Bronchial epithelial cell (primary cell): ENCODE results near the gene PEX14. TPM values are rescaled to one million over a fixed set of nuclear protein-coding genes. Genes with fewer than 3 reads are reported as not detected.

ENCODE experiments used
- DNase-seq: peaks from one replicate; pipeline ENCODE4 v3.0.0-alpha.2; 2010; ENCODE audit warnings: low read depth
- FAIRE-seq: peaks from 2 replicates; lab custom pipeline; 2011; peaks lifted over from hg19 to GRCh38; lab: Jason Lieb, UNC
- H3K27me3 ChIP-seq: 2 replicates; pipeline ENCODE4 v1.5.1; 2011; ENCODE audit warnings: low read length; ENCODE audit not compliant: control insufficient read depth, insufficient read depth
- H3K36me3 ChIP-seq: 2 replicates; pipeline ENCODE4 v1.5.1; 2011; ENCODE audit warnings: low read length; ENCODE audit not compliant: control insufficient read depth, insufficient read depth
- H3K4me3 ChIP-seq: 2 replicates; pipeline ENCODE4 v1.5.1; 2011; ENCODE audit warnings: mild to moderate bottlenecking, low read depth, low read length, control low read depth
- CTCF ChIP-seq: IDR thresholded peaks from 2 replicates; pipeline ENCODE4 v1.5.1; 2011; ENCODE audit warnings: mild to moderate bottlenecking, moderate library complexity, low read length, control low read depth, inconsistent platforms; ENCODE audit not compliant: insufficient read depth, severe bottlenecking
- total RNA-seq: library from RNA; depleted of rRNA; stranded (reverse); fragments of >200 nt; gene quantifications from 2 replicates; pipeline ENCODE4 v1.2.1, GENCODE V29; 2014

PEX14 gene
- total RNA-seq, 1 donor from 2014 or later: 8.7 TPM

- TF ChIP-seq CTCF: no peak
- DNase-seq (no peak), FAIRE-seq (peak; percentile 64)
- peaks cover 5% of the 10 kb centered on the region for H3K36me3 ChIP-seq
- no peak overlapping the region for H3K4me3 ChIP-seq
- H3K27me3 ChIP-seq: no peaks in the 10 kb centered on the region
Observed at GRCh38 chr1:10665930-10666850, 191.4 kb downstream of the PEX14 start.

GRCh38 chr1:10667861-10668761 lies 193.4 kb downstream of the PEX14 start:
- H3K27me3 ChIP-seq: no peaks in the 10 kb centered on the region
- H3K4me3 ChIP-seq: no peak overlapping the region
- DNase-seq (no peak), FAIRE-seq (no peak)
- H3K36me3 ChIP-seq: peaks cover 5% of the 10 kb centered on the region
- no peak for TF ChIP-seq CTCF

GRCh38 chr1:10669570-10669969 lies 194.8 kb downstream of the PEX14 start:
- no peak overlapping the region for H3K4me3 ChIP-seq
- DNase-seq (no peak), FAIRE-seq (no peak)
- H3K36me3 ChIP-seq: peaks cover 5% of the 10 kb centered on the region
- TF ChIP-seq CTCF: no peak
- H3K27me3 ChIP-seq: no peaks in the 10 kb centered on the region

DNA sequence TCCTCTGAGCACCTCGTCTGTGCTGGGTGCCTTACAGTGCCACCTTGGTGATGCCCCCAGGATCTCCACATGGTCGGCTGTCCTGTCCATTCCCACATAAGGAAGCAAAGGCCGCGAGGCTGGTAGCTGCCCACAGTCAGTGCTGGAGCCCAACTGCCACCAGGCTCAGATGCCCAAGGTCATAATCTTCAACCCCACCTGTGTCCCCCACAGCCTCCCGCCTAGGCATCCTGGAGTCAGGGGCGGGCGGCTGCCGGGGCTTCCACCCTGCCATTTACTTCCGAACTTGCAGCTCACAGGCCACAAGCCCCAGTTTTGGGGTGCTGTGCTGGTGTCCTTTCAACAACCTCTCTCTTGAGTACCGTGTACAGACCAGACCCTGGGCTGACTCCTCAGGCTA lies 195.4 kb downstream of the PEX14 start:
- Histone ChIP-seq H3K36me3 (peaks cover 5% of the 10 kb centered on the region), H3K27me3 (no peaks in the 10 kb centered on the region), H3K4me3 (no peak overlapping the region)
- no peak for TF ChIP-seq CTCF
- FAIRE-seq (no peak), DNase-seq (no peak)

GRCh38 chr1:10671090-10671489 lies 196.3 kb downstream of the PEX14 start:
- DNase-seq (peak; percentile 33), FAIRE-seq (peak; percentile 72)
- TF ChIP-seq CTCF: no peak
- peaks cover 3% of the 10 kb centered on the region for H3K36me3 ChIP-seq
- H3K27me3 ChIP-seq: no peaks in the 10 kb centered on the region
- no peak overlapping the region for H3K4me3 ChIP-seq
